ENCODE data around the gene RALGPS1. TPM values are rescaled to one million over a fixed set of nuclear protein-coding genes. Genes with fewer than 3 reads are reported as not detected.

Gene RALGPS1
- polyA plus RNA-seq, 2 of the 4 experiments (the other 2 are of a cell fraction), result 5.0 to 7.9 TPM

DNA sequence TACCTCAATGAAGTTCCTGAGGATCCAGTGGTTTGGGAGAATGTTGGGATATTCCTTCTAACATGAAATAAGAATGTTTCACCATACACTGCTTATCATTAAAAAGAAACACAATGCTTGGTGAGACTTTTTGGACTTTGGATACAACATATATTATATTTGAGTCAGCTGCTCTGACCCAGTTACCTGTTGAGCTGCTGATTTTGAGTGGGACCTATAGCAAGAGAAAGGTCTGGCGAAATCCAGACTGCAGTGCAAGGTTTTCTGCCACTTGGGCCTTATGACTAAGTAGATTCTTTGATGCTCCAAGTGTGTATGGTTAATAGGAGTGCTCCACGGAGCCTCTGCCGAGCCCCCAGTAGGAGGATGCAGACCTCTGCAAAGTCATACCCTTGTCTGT is 10.0 kb upstream of the RALGPS1 start:
- ChIA-PET CTCF (interaction anchor here (0.6 to 1.3 kb wide), 3 partner anchors 11 to 319 kb away, joined by 4 to 6 read pairs (median 5); no protein-coding TSS in a partner anchor), POLR2A (no interaction called here)
- H3K4me1 ChIP-seq, result no peaks in the 10 kb centered on the region
- no peak for TF ChIP-seq POLR2AphosphoS2 (conservative IDR thresholded peaks at IDR 0.05; ENCODE audit: low read length)
- no peak for TF ChIP-seq NFE2L2 (conservative IDR thresholded peaks at IDR 0.05; ENCODE audit: low read length)
- TF ChIP-seq EHMT2 (IDR thresholded peaks at IDR 0.05; ENCODE audit: low read depth), result no peak
- TF ChIP-seq, protein P1, sequence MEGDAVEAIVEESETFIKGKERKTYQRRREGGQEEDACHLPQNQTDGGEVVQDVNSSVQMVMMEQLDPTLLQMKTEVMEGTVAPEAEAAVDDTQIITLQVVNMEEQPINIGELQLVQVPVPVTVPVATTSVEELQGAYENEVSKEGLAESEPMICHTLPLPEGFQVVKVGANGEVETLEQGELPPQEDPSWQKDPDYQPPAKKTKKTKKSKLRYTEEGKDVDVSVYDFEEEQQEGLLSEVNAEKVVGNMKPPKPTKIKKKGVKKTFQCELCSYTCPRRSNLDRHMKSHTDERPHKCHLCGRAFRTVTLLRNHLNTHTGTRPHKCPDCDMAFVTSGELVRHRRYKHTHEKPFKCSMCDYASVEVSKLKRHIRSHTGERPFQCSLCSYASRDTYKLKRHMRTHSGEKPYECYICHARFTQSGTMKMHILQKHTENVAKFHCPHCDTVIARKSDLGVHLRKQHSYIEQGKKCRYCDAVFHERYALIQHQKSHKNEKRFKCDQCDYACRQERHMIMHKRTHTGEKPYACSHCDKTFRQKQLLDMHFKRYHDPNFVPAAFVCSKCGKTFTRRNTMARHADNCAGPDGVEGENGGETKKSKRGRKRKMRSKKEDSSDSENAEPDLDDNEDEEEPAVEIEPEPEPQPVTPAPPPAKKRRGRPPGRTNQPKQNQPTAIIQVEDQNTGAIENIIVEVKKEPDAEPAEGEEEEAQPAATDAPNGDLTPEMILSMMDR (IDR thresholded peaks at IDR 0.05), result no peak
- no peak for TF ChIP-seq BHLHE40 (IDR thresholded peaks at IDR 0.05; ENCODE audit: low read depth, low read length)
- no peak for TF ChIP-seq ZC3H11A (IDR thresholded peaks at IDR 0.05)
- no peak for TF ChIP-seq FOXS1 (CRISPR knock-in tag; IDR thresholded peaks at IDR 0.05)
- no peak for TF ChIP-seq HEYL (CRISPR knock-in tag; IDR thresholded peaks at IDR 0.05)
- TF ChIP-seq JUN (IDR thresholded peaks at IDR 0.05), result no peak
- TF ChIP-seq, protein P2, sequence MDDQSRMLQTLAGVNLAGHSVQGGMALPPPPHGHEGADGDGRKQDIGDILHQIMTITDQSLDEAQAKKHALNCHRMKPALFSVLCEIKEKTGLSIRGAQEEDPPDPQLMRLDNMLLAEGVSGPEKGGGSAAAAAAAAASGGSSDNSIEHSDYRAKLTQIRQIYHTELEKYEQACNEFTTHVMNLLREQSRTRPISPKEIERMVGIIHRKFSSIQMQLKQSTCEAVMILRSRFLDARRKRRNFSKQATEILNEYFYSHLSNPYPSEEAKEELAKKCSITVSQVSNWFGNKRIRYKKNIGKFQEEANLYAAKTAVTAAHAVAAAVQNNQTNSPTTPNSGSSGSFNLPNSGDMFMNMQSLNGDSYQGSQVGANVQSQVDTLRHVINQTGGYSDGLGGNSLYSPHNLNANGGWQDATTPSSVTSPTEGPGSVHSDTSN (IDR thresholded peaks at IDR 0.05), result no peak
- no peak for TF ChIP-seq ZSCAN20 (CRISPR knock-in tag; IDR thresholded peaks at IDR 0.05)
- no peak for TF ChIP-seq NR3C1 (IDR thresholded peaks at IDR 0.05)
- no peak for TF ChIP-seq PHF8 (IDR thresholded peaks at IDR 0.05; ENCODE audit: borderline replicate concordance, low read depth)
- TF ChIP-seq USF2 (IDR thresholded peaks at IDR 0.05), result no peak
- TF ChIP-seq KDM1A (IDR thresholded peaks at IDR 0.05; ENCODE audit: low read depth), result no peak
- no peak for TF ChIP-seq MYC (IDR thresholded peaks at IDR 0.05; ENCODE audit: borderline replicate concordance, low read length)
- no peak for TF ChIP-seq SMC3 (IDR thresholded peaks at IDR 0.05)
- no peak overlapping the region for H3K4me3 ChIP-seq
- no peaks in the 10 kb centered on the region for H3K9me3 ChIP-seq
- ATAC-seq (no peak), FAIRE-seq (no peak), DNase-seq (ENCODE audit: low read depth in 1 of 2, low spot score in 1 of 2) (no peak)
- H3K4me2 ChIP-seq, result no peak overlapping the region
- WGBS (ENCODE audit: missing lambda C conversion rate), result 42% methylated on average over 3 of the region's 3 CpGs
- H3K27ac ChIP-seq, result no peak overlapping the region

- H3K27ac ChIP-seq, result no peak overlapping the region
- FAIRE-seq (no peak), DNase-seq (ENCODE audit: low read depth in 1 of 2, low spot score in 1 of 2) (no peak), ATAC-seq (no peak)
- H3K4me1 ChIP-seq, result no peaks in the 10 kb centered on the region
- H3K4me3 ChIP-seq, result no peak overlapping the region
- no peaks in the 10 kb centered on the region for H3K9me3 ChIP-seq
- POLR2A ChIA-PET, result no interaction called here
- WGBS (ENCODE audit: missing lambda C conversion rate), result 63% methylated on average over 6 of the region's 6 CpGs
- TF ChIP-seq ESRRA (IDR thresholded peaks at IDR 0.05; ENCODE audit: borderline replicate concordance, low read length) (no peak), HOXB13 (CRISPR knock-in tag; IDR thresholded peaks at IDR 0.05; ENCODE audit: low read depth) (no peak), TP53 (CRISPR knock-in tag; IDR thresholded peaks at IDR 0.05) (no peak), RFX5 (IDR thresholded peaks at IDR 0.05) (no peak), MAZ (IDR thresholded peaks at IDR 0.05; ENCODE audit: borderline replicate concordance, low read depth, low read length) (no peak), CBX8 (IDR thresholded peaks at IDR 0.05) (no peak), ZFP36 (IDR thresholded peaks at IDR 0.05; ENCODE audit: borderline replicate concordance, partially characterized antibody) (no peak), CEBPB (IDR thresholded peaks at IDR 0.05) (no peak), HOXA7 (CRISPR knock-in tag; IDR thresholded peaks at IDR 0.05) (no peak), CHD4 (IDR thresholded peaks at IDR 0.05; ENCODE audit: borderline replicate concordance) (no peak), CBX2 (IDR thresholded peaks at IDR 0.05; ENCODE audit: borderline replicate concordance, low read depth) (no peak), HES2 (IDR thresholded peaks at IDR 0.05) (no peak), NFE2L2 (conservative IDR thresholded peaks at IDR 0.05; ENCODE audit: low read length) (no peak), MAFK (IDR thresholded peaks at IDR 0.05; ENCODE audit: partially characterized antibody) (no peak), TFCP2L1 (CRISPR knock-in tag; IDR thresholded peaks at IDR 0.05) (no peak), JUNB (IDR thresholded peaks at IDR 0.05) (no peak), SREBF2 (IDR thresholded peaks at IDR 0.05) (no peak)
- TF ChIP-seq, protein P1 (IDR thresholded peaks at IDR 0.05), result no peak
- CTCF ChIA-PET, result interaction anchor here (1.0 to 1.4 kb wide), 2 partner anchors 34 to 97 kb away, joined by 3 to 4 read pairs; no protein-coding TSS in a partner anchor
- H3K4me2 ChIP-seq, result no peak overlapping the region
Measured at GRCh38 chr9:126906091-126906490, 8.5 kb upstream of the RALGPS1 start.

All from A549 (cell line).